PC-3 (cell line): ENCODE measurements around the gene TBC1D12. TPM values are rescaled to one million over a fixed set of nuclear protein-coding genes. Genes with fewer than 3 reads are reported as not detected.

Experiments
- ATAC-seq: fragments of 200-7000 bp; cut with Tn5 transposase; 2 replicates; pipeline ENCODE4 v1.9.1; 2020; ENCODE audit warnings: mild to moderate bottlenecking, moderate library complexity
- BruUV-seq: library from RNA; stranded (reverse); fragments of 400-500 nt; replicated peaks from 2 replicates; lab custom pipeline; 2021; lab: Mats Ljungman, UMichigan
- CTCF ChIA-PET: fragments of 300-600 bp; sonication (Branson Sonifier 250); formaldehyde crosslinking; loops from one replicate; lab custom pipeline; 2022; ENCODE audit warnings: antibody characterized with exemption; lab: Charles Lee
- POLR2A ChIA-PET: fragments of 300-600 bp; sonication (Branson Sonifier 250); formaldehyde crosslinking; loops from one replicate; lab custom pipeline; 2022; ENCODE audit warnings: antibody characterized with exemption; ENCODE audit not compliant: unreplicated experiment; lab: Charles Lee
- DNase-seq: peaks from one replicate; pipeline ENCODE4 v3.0.0-alpha.2; 2015
- H2AFZ ChIP-seq: fragments of 300-600 bp; sonication (generic); 2 replicates; pipeline ENCODE4 v1.6.0; 2016; ENCODE audit warnings: antibody characterized with exemption, low read length
- H3F3A ChIP-seq: fragments of 300-600 bp; sonication (generic); one replicate; pipeline ENCODE4 v1.6.0; 2017; ENCODE audit warnings: antibody characterized with exemption, low read length, control low read depth, mild to moderate bottlenecking; ENCODE audit not compliant: unreplicated experiment
- H3K27ac ChIP-seq: fragments of 300-600 bp; sonication (generic); 2 replicates; pipeline ENCODE4 v1.5.1; 2016; ENCODE audit warnings: mild to moderate bottlenecking, low read length
- H3K27me3 ChIP-seq: fragments of 300-600 bp; sonication (generic); 2 replicates; pipeline ENCODE4 v1.6.1; 2016; ENCODE audit warnings: low read length, mixed read lengths
- H3K36me3 ChIP-seq: fragments of 300-600 bp; sonication (generic); 2 replicates; pipeline ENCODE4 v1.6.1; 2016; ENCODE audit warnings: low read depth, mixed run types, low read length, mixed read lengths
- H3K4me1 ChIP-seq: fragments of 300-600 bp; sonication (generic); 2 replicates; pipeline ENCODE4 v1.5.1; 2016; ENCODE audit warnings: low read length; ENCODE audit not compliant: insufficient read depth
- H3K4me2 ChIP-seq: fragments of 300-600 bp; sonication (generic); 2 replicates; pipeline ENCODE4 v1.6.0; 2016; ENCODE audit warnings: low read length
- H3K4me3 ChIP-seq: fragments of 300-600 bp; sonication (generic); 2 replicates; pipeline ENCODE4 v1.5.1; 2016; ENCODE audit warnings: mild to moderate bottlenecking, low read length, mixed read lengths
- H3K79me2 ChIP-seq: fragments of 300-600 bp; sonication (generic); 2 replicates; pipeline ENCODE4 v1.6.1; 2017; ENCODE audit warnings: low read length, mixed read lengths
- H3K9ac ChIP-seq: fragments of 300-600 bp; sonication (generic); 2 replicates; pipeline ENCODE4 v1.6.0; 2016; ENCODE audit warnings: mild to moderate bottlenecking, low read length
- H3K9me2 ChIP-seq: fragments of 300-600 bp; sonication (generic); replicated peaks from 2 replicates; pipeline ENCODE4 v1.6.1; 2016; ENCODE audit warnings: mixed run types, low read length, mixed read lengths
- H3K9me3 ChIP-seq: fragments of 300-600 bp; sonication (generic); 2 replicates; pipeline ENCODE4 v1.6.1; 2016; ENCODE audit warnings: low read length, mixed read lengths
- H4K20me1 ChIP-seq: fragments of 300-600 bp; sonication (generic); 2 replicates; pipeline ENCODE4 v1.6.1; 2016; ENCODE audit warnings: low read length, mixed read lengths
- EZH2 ChIP-seq: fragments of 300-600 bp; sonication (generic); IDR thresholded peaks from one replicate; pipeline ENCODE4 v1.6.1; 2017; ENCODE audit warnings: antibody characterized with exemption, mild to moderate bottlenecking, low read length; ENCODE audit not compliant: unreplicated experiment
- EZH2phosphoT487 ChIP-seq: fragments of 300-600 bp; sonication (generic); IDR thresholded peaks from 2 replicates; pipeline ENCODE4 v1.6.1; 2018; ENCODE audit warnings: mild to moderate bottlenecking, antibody characterized with exemption, low read length, borderline replicate concordance
- intact Hi-C: fragments of 100-400 bp; cut with micrococcal nuclease; formaldehyde crosslinking; loops from 2 replicates; pipeline ENCODE4 v1.9.0; 2023
- total RNA-seq: library from RNA; depleted of rRNA; stranded (reverse); fragments of >200 nt; gene quantifications from 2 replicates; pipeline ENCODE4 v1.2.3, GENCODE V29; 2014
- TF ChIP-seq, protein P1 (sequence below): fragments of 300-600 bp; sonication (generic); conservative IDR thresholded peaks from 2 replicates; pipeline ENCODE4 v1.5.1; 2017; ENCODE audit warnings: antibody characterized with exemption, low read depth, mild to moderate bottlenecking, low read length

Gene TBC1D12
- total RNA-seq, 1 experiment from 2014 or later = 4.5 TPM

DNA sequence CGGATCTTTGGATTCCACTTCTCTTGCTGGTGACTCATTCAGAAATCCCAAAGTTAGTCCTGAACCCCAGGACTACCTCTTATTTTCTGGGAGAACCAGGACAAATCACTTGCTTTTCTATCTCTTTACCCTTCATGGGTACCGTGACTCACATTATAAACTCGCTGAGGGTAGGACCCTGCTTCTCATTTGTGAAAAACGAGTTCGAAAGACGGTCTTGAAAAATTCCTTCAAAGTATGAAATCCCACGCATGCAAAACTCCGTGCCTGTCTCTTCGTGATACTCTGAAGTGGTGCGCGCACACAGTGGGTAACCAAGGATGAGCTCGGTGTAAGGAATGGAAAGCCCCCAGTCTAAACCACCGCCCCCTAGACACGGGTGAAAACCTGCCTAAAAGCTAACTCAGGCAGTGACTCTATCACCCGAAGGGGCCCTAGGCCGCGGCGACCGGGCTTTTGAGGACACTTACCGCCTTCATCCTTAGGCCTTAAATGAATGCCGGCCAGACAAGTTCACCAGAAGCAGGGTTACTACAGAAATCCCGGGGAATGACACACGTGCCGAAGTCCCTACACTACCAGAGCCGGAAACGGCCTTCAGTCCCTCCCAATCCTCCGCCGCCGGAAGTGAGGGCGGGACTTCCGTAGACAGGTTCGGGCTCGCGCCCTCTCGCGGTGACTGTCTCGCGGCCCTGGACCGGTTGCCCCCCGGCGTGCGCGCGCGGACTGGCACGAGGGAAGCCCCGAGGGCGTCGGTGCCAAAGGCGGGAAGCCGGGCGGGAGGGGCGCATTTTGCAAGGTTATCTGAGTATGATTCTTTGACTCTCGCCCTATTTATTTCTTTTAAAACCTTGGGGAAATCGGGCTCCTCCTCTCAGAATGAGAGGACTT, 39.7 kb upstream of the TBC1D12 start, which contains the start of gene NOC3L:
Gene NOC3L (minus strand): TSS at position 580 of the 891 bp plus-strand sequence. CDS start 101 bp downstream, at position 479.
- TF ChIP-seq, protein P1, sequence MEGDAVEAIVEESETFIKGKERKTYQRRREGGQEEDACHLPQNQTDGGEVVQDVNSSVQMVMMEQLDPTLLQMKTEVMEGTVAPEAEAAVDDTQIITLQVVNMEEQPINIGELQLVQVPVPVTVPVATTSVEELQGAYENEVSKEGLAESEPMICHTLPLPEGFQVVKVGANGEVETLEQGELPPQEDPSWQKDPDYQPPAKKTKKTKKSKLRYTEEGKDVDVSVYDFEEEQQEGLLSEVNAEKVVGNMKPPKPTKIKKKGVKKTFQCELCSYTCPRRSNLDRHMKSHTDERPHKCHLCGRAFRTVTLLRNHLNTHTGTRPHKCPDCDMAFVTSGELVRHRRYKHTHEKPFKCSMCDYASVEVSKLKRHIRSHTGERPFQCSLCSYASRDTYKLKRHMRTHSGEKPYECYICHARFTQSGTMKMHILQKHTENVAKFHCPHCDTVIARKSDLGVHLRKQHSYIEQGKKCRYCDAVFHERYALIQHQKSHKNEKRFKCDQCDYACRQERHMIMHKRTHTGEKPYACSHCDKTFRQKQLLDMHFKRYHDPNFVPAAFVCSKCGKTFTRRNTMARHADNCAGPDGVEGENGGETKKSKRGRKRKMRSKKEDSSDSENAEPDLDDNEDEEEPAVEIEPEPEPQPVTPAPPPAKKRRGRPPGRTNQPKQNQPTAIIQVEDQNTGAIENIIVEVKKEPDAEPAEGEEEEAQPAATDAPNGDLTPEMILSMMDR = peak; percentile 67
- TF ChIP-seq EZH2phosphoT487 (no peak), EZH2 (no peak)
- H3K9me3 ChIP-seq = no peaks in the 10 kb centered on the region
- peaks cover 48% of the 10 kb centered on the region for H3K79me2 ChIP-seq
- ChIA-PET CTCF (interaction anchor here (0.7 kb wide), 1 partner anchor 41 kb away, joined by 3 read pairs; no protein-coding TSS in a partner anchor), POLR2A (no interaction called here)
- peak within 1 kb of the TSS; percentile 96 for H2AFZ ChIP-seq
- peak; percentile 96 for ATAC-seq
- H4K20me1 ChIP-seq = no peaks in the 10 kb centered on the region
- H3F3A ChIP-seq = no peaks in the 10 kb centered on the region
- no peaks in the 10 kb centered on the region for H3K27me3 ChIP-seq
- peak; percentile 92 for DNase-seq
- peak within 1 kb of the TSS; percentile 61 for H3K27ac ChIP-seq
- H3K36me3 ChIP-seq = peaks cover 7% of the 10 kb centered on the region
- peaks cover 16% of the 10 kb centered on the region for H3K4me1 ChIP-seq
- H3K4me3 ChIP-seq = peak within 1 kb of the TSS; percentile 92
- no peaks in the 10 kb centered on the region for H3K9me2 ChIP-seq
- H3K4me2 ChIP-seq = peak within 1 kb of the TSS; percentile 81
- intact Hi-C loops = loop anchor here (1.0 to 5.0 kb wide), 2 partner anchors 40 to 80 kb away; partner anchors contain the start of gene TBC1D12
- H3K9ac ChIP-seq = peak within 1 kb of the TSS; percentile 96
- TSS peak; percentile 84 for BruUV-seq

DNA sequence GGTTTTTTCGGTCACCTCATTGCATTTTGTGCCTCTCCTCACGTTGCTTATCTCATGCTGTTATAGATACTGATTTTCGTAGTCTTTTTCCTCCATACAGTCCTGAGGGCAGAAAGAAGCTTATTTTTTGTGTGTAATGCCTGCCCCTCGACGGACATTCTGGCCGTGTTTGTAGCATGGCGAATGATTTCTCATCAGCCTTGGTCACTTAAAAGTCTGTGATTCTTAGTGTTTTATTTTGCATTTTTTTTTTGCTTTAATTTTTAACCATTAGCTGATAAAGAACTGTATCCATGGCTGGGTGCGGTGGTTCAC, 39.1 kb upstream of the TBC1D12 start:
- intact Hi-C loops = loop anchor here (5.0 kb wide), 1 partner anchor 79 kb away; no protein-coding TSS in a partner anchor
- POLR2A ChIA-PET = no interaction called here
- DNase-seq (no peak), ATAC-seq (no peak; the same call in 1 of the 2 replicates)
- Histone ChIP-seq H3K9me3 (no peaks in the 10 kb centered on the region), H2AFZ (peak overlapping the region; percentile 96), H3F3A (no peaks in the 10 kb centered on the region), H3K79me2 (peaks cover 42% of the 10 kb centered on the region), H4K20me1 (no peaks in the 10 kb centered on the region), H3K27ac (no peak overlapping the region), H3K36me3 (peaks cover under 1% of the 10 kb centered on the region), H3K4me2 (peak overlapping the region; percentile 81), H3K9me2 (no peaks in the 10 kb centered on the region), H3K27me3 (no peaks in the 10 kb centered on the region), H3K4me3 (peak overlapping the region; percentile 92; the same call in 1 of the 2 replicates), H3K4me1 (peaks cover 14% of the 10 kb centered on the region), H3K9ac (peak overlapping the region; percentile 96)
- TSS peak; percentile 65 for BruUV-seq
- CTCF ChIA-PET = interaction anchor here (0.7 kb wide), 1 partner anchor 41 kb away, joined by 3 read pairs; no protein-coding TSS in a partner anchor
- TF ChIP-seq EZH2phosphoT487 = no peak
- TF ChIP-seq EZH2 = no peak
- TF ChIP-seq, protein P1 = no peak

DNA sequence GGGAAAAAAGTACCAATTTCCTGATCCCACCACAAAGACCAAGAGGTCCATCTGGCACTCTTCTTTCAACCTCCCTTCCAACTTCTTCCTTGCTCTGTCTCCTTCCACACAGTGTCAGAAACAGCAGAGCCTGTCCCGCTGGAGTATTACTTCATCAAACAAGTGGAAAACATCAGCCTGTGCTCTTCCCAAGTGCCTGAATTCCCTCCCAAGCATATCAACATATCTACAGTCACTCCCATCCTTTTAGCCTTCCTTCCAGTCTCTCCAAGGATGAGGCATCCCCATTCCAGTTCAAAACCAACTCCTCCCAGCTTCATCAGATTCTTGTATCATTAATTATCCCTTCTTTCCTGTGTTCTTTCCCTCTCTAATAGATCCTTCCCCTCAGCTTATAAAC, 37.9 kb upstream of the TBC1D12 start:
- Histone ChIP-seq H3K9me2 (no peaks in the 10 kb centered on the region), H4K20me1 (no peaks in the 10 kb centered on the region), H3K36me3 (no peaks in the 10 kb centered on the region; the same call in 1 of the 2 replicates), H3K9ac (no peak overlapping the region), H2AFZ (no peak overlapping the region), H3K27ac (no peak overlapping the region), H3K4me2 (no peak overlapping the region), H3K27me3 (no peaks in the 10 kb centered on the region), H3K4me3 (no peak overlapping the region), H3F3A (no peaks in the 10 kb centered on the region), H3K4me1 (peaks cover 4% of the 10 kb centered on the region), H3K79me2 (peaks cover 31% of the 10 kb centered on the region), H3K9me3 (no peaks in the 10 kb centered on the region)
- intact Hi-C loops = loop anchor here (5.0 kb wide), 1 partner anchor 78 kb away; no protein-coding TSS in a partner anchor
- TF ChIP-seq, protein P1 = no peak
- TF ChIP-seq EZH2phosphoT487 = no peak
- TF ChIP-seq EZH2 = no peak
- BruUV-seq = no TSS peak
- CTCF ChIA-PET = no interaction called here
- POLR2A ChIA-PET = no interaction called here
- no peak for DNase-seq
- no peak for ATAC-seq
